VCaP (cell line): ENCODE data around the gene RNF19B.
A peak's percentile ranks its signal among the peaks of the same experiment; 100 is the strongest.

Experiments used
- H3K27ac ChIP-seq: fragments of 450-650 bp; 2 replicates; pipeline ENCODE4 v1.5.1; 2017
- CTCF ChIP-seq: fragments of 450-650 bp; conservative IDR thresholded peaks from 2 replicates; pipeline ENCODE4 v1.5.1; 2017; ENCODE audit warnings: mild to moderate bottlenecking, moderate library complexity

The RNF19B gene

GRCh38 chr1:32898056-32898455 lies 66.6 kb downstream of the RNF19B start:
- H3K27ac ChIP-seq, result no peak overlapping the region
- TF ChIP-seq CTCF, result no peak

- no peak for TF ChIP-seq CTCF
- no peak overlapping the region for H3K27ac ChIP-seq
These were observed 67.2 kb downstream of the RNF19B start for GRCh38 chr1:32897082-32898049.

- no peak overlapping the region for H3K27ac ChIP-seq
- TF ChIP-seq CTCF, result no peak
These were observed 68.2 kb downstream of the RNF19B start for GRCh38 chr1:32896451-32896850.

- no peak for TF ChIP-seq CTCF
- no peak overlapping the region for H3K27ac ChIP-seq
These were observed 69.0 kb downstream of the RNF19B start for GRCh38 chr1:32895325-32896215.

GRCh38 chr1:32894681-32895080 lies 69.9 kb downstream of the RNF19B start:
- no peak for TF ChIP-seq CTCF
- H3K27ac ChIP-seq, result no peak overlapping the region

- TF ChIP-seq CTCF, result no peak
- H3K27ac ChIP-seq, result peak overlapping the region; percentile 67
These were observed 70.5 kb downstream of the RNF19B start for GRCh38 chr1:32894019-32894600.
